Osteoblast (primary cell): Measurements from ENCODE around the gene CDK4. TPM values are rescaled to one million over a fixed set of nuclear protein-coding genes. Genes with fewer than 3 reads are reported as not detected.

Source experiments
- DNase-seq: peaks from one replicate; pipeline ENCODE4 v3.0.0; 2011; ENCODE audit warnings: low spot score, mixed read lengths; ENCODE audit not compliant: insufficient read length; ENCODE audit errors: missing footprints
- H2AFZ ChIP-seq: 2 replicates; pipeline ENCODE4 v1.6.0; 2011; ENCODE audit warnings: mild to moderate bottlenecking, low read length
- H3K27ac ChIP-seq: 2 replicates; pipeline ENCODE4 v1.5.1; 2011; ENCODE audit warnings: mild to moderate bottlenecking, low read depth, low read length, moderate library complexity
- H3K27me3 ChIP-seq: 2 replicates; pipeline ENCODE4 v1.6.0; 2012; ENCODE audit warnings: mild to moderate bottlenecking, control low read depth, inconsistent platforms, low read length, moderate library complexity; ENCODE audit not compliant: insufficient read depth
- H3K36me3 ChIP-seq: 2 replicates; pipeline ENCODE4 v1.5.1; 2011; ENCODE audit warnings: mild to moderate bottlenecking, low read length, control low read depth, moderate library complexity; ENCODE audit not compliant: insufficient read depth
- H3K4me1 ChIP-seq: 2 replicates; pipeline ENCODE4 v1.5.1; 2011; ENCODE audit warnings: mild to moderate bottlenecking, low read length, control low read depth, moderate library complexity; ENCODE audit not compliant: insufficient read depth
- H3K4me2 ChIP-seq: 2 replicates; pipeline ENCODE4 v1.6.0; 2011; ENCODE audit warnings: mild to moderate bottlenecking, low read length; ENCODE audit not compliant: insufficient read depth
- H3K4me3 ChIP-seq: fragments of 200-600 bp; sonication (generic); 3 replicates; pipeline ENCODE4 v1.5.1; 2012; ENCODE audit warnings: mild to moderate bottlenecking, low read length, inconsistent platforms; ENCODE audit not compliant: insufficient read depth
- H3K79me2 ChIP-seq: 2 replicates; pipeline ENCODE4 v1.6.0; 2012; ENCODE audit warnings: mild to moderate bottlenecking, low read length, control low read depth, inconsistent platforms; ENCODE audit not compliant: insufficient read depth
- H3K9me3 ChIP-seq: 2 replicates; pipeline ENCODE4 v1.5.1; 2011; ENCODE audit warnings: low read depth, low read length, control low read depth
- H4K20me1 ChIP-seq: 2 replicates; pipeline ENCODE4 v1.6.0; 2012; ENCODE audit warnings: mild to moderate bottlenecking, low read length, control low read depth; ENCODE audit not compliant: insufficient read depth
- CTCF ChIP-seq: IDR thresholded peaks from 2 replicates; pipeline ENCODE4 v1.5.1; 2011; ENCODE audit warnings: mild to moderate bottlenecking, low read depth, low read length, moderate library complexity; ENCODE audit errors: extremely low read depth
- total RNA-seq: library from RNA; depleted of rRNA; stranded (reverse); fragments of >200 nt; gene quantifications from 2 replicates; pipeline ENCODE4 v1.2.3, GENCODE V29; 2012

The CDK4 gene
- total RNA-seq, 1 donor: 293 TPM

GRCh38 chr12:57750561-57751431, 1.3 kb downstream of the CDK4 start:
- Histone ChIP-seq H2AFZ (no peak overlapping the region), H3K36me3 (peaks cover 45% of the 10 kb centered on the region), H3K4me3 (peak overlapping the region; percentile 85), H3K27ac (peak overlapping the region; percentile 96), H3K4me1 (peaks cover 18% of the 10 kb centered on the region), H3K27me3 (peaks cover 25% of the 10 kb centered on the region), H3K9me3 (no peaks in the 10 kb centered on the region), H3K79me2 (peaks cover 37% of the 10 kb centered on the region), H4K20me1 (no peaks in the 10 kb centered on the region), H3K4me2 (peak overlapping the region; percentile 85)
- no peak for TF ChIP-seq CTCF
- DNase-seq: peak; percentile 64

GRCh38 chr12:57749061-57749460, 3.0 kb downstream of the CDK4 start:
- Histone ChIP-seq H3K9me3 (no peaks in the 10 kb centered on the region), H3K4me2 (no peak overlapping the region), H3K36me3 (peaks cover 45% of the 10 kb centered on the region), H2AFZ (no peak overlapping the region), H3K4me1 (peaks cover 23% of the 10 kb centered on the region), H3K27ac (no peak overlapping the region), H3K79me2 (peaks cover 46% of the 10 kb centered on the region), H4K20me1 (no peaks in the 10 kb centered on the region), H3K27me3 (peaks cover 14% of the 10 kb centered on the region), H3K4me3 (no peak overlapping the region)
- DNase-seq: no peak
- TF ChIP-seq CTCF: no peak

GRCh38 chr12:57746025-57746424, 6.1 kb downstream of the CDK4 start:
- Histone ChIP-seq H3K4me3 (peak overlapping the region; percentile 97), H3K4me1 (peaks cover 12% of the 10 kb centered on the region), H2AFZ (no peak overlapping the region), H4K20me1 (no peaks in the 10 kb centered on the region), H3K79me2 (peaks cover 33% of the 10 kb centered on the region), H3K36me3 (peaks cover 43% of the 10 kb centered on the region), H3K9me3 (no peaks in the 10 kb centered on the region), H3K4me2 (peak overlapping the region; percentile 97), H3K27me3 (peaks cover 16% of the 10 kb centered on the region), H3K27ac (no peak overlapping the region)
- TF ChIP-seq CTCF: no peak
- no peak for DNase-seq

- no peaks in the 10 kb centered on the region for H3K9me3 ChIP-seq
- peak; percentile 32 for DNase-seq
- H3K27ac ChIP-seq: peak overlapping the region; percentile 98
- H3K36me3 ChIP-seq: peaks cover 37% of the 10 kb centered on the region
- H3K4me2 ChIP-seq: peak overlapping the region; percentile 97
- peak overlapping the region; percentile 78 for H2AFZ ChIP-seq
- peaks cover 27% of the 10 kb centered on the region for H3K79me2 ChIP-seq
- peaks cover 7% of the 10 kb centered on the region for H3K4me1 ChIP-seq
- H3K27me3 ChIP-seq: peaks cover 21% of the 10 kb centered on the region
- no peaks in the 10 kb centered on the region for H4K20me1 ChIP-seq
- peak overlapping the region; percentile 97 for H3K4me3 ChIP-seq
- TF ChIP-seq CTCF: no peak
Observed at GRCh38 chr12:57745485-57745881, 6.6 kb downstream of the CDK4 start.
